Ascending aorta (tissue), 2 donors: Measurements from ENCODE around the gene CLDN19. TPM values are rescaled to one million over a fixed set of nuclear protein-coding genes. Genes with fewer than 3 reads are reported as not detected.

ENCODE experiments used
- DNase-seq, 2 donors: peaks; one replicate each; pipeline ENCODE4 v3.0.0-alpha.2; 2019; ENCODE audit warnings: low spot score in 2 of 2
- H3K27ac ChIP-seq, 2 donors: fragments of 200-600 bp; sonication (generic); one replicate each; pipeline ENCODE4 v1.5.1; 2016 to 2017; ENCODE audit warnings: mild to moderate bottlenecking in 1 of 2
- H3K27me3 ChIP-seq: fragments of 200-600 bp; sonication (generic); one replicate; pipeline ENCODE4 v1.5.1; 2017
- H3K36me3 ChIP-seq, 2 donors: fragments of 200-600 bp; sonication (generic); one replicate each; pipeline ENCODE4 v1.5.1; 2016
- H3K4me1 ChIP-seq, 2 donors: fragments of 200-600 bp; sonication (generic); one replicate each; pipeline ENCODE4 v1.5.1; 2016 to 2017; ENCODE audit warnings: mild to moderate bottlenecking in 1 of 2
- H3K4me3 ChIP-seq, 2 donors: fragments of 200-600 bp; sonication (generic); one replicate each; pipeline ENCODE4 v1.5.1; 2016 to 2017; ENCODE audit warnings: mild to moderate bottlenecking in 1 of 2
- H3K9me3 ChIP-seq, 2 donors: fragments of 200-600 bp; sonication (generic); one replicate each; pipeline ENCODE4 v1.5.1; 2016
- CTCF ChIP-seq, 3 experiments: fragments of 200-600 bp in 2 of 3; fragments of 450-650 bp in 1 of 3; sonication (generic) in 2 of 3; IDR thresholded peaks; one replicate each; pipeline ENCODE4 v1.5.1; 2016 to 2019; ENCODE audit warnings: antibody characterized with exemption in 3 of 3, mild to moderate bottlenecking in 1 of 3, moderate library complexity in 1 of 3
- intact Hi-C: fragments of 100-400 bp; cut with DNase I; formaldehyde crosslinking; loops from one replicate; pipeline ENCODE4 v1.15.1; 2023
- total RNA-seq: library from RNA; depleted of rRNA; stranded (reverse); fragments of >200 nt; gene quantifications from one replicate; pipeline ENCODE4 v1.1.0, GENCODE V29; 2016

The CLDN19 gene
- total RNA-seq, 1 donor from 2014 or later: not detected

- Histone ChIP-seq H3K36me3 (peaks cover 16 to 20% of the 10 kb centered on the region in 2 donors), H3K27me3 (no peaks in the 10 kb centered on the region), H3K9me3 (no peaks in the 10 kb centered on the region), H3K4me3 (no peak overlapping the region), H3K27ac (no peak overlapping the region), H3K4me1 (peaks cover 0 to 13% of the 10 kb centered on the region in 2 donors)
- TF ChIP-seq CTCF (IDR thresholded peaks at IDR 0.05): no peak
- no peak for DNase-seq
- intact Hi-C loops: no loop called here
Observed at GRCh38 chr1:42692461-42692860, 47.6 kb downstream of the CLDN19 start.

- no peaks in the 10 kb centered on the region for H3K9me3 ChIP-seq
- peaks cover 4 to 7% of the 10 kb centered on the region in 2 donors for H3K36me3 ChIP-seq
- H3K27ac ChIP-seq: no peak overlapping the region
- TF ChIP-seq CTCF (IDR thresholded peaks at IDR 0.05): no peak
- intact Hi-C loops: no loop called here
- peaks cover 0 to 25% of the 10 kb centered on the region in 2 donors for H3K4me1 ChIP-seq
- DNase-seq: no peak
- H3K4me3 ChIP-seq: no peak overlapping the region
- no peaks in the 10 kb centered on the region for H3K27me3 ChIP-seq
Observed at GRCh38 chr1:42691157-42691498, 48.9 kb downstream of the CLDN19 start.

- H3K4me1 ChIP-seq: peaks cover 0 to 28% of the 10 kb centered on the region in 2 donors
- no peak overlapping the region for H3K27ac ChIP-seq
- no peak for DNase-seq
- no peaks in the 10 kb centered on the region for H3K27me3 ChIP-seq
- no peak overlapping the region for H3K4me3 ChIP-seq
- H3K9me3 ChIP-seq: no peaks in the 10 kb centered on the region
- intact Hi-C loops: no loop called here
- no peak for TF ChIP-seq CTCF (IDR thresholded peaks at IDR 0.05)
- H3K36me3 ChIP-seq: peaks cover 4 to 6% of the 10 kb centered on the region in 2 donors
Observed at GRCh38 chr1:42690477-42691156, 49.4 kb downstream of the CLDN19 start.

- DNase-seq: no peak
- H3K27me3 ChIP-seq: no peaks in the 10 kb centered on the region
- H3K27ac ChIP-seq: no peak overlapping the region
- no peak overlapping the region for H3K4me3 ChIP-seq
- intact Hi-C loops: no loop called here
- TF ChIP-seq CTCF (IDR thresholded peaks at IDR 0.05): no peak
- H3K9me3 ChIP-seq: no peaks in the 10 kb centered on the region
- peaks cover 0 to 32% of the 10 kb centered on the region in 2 donors for H3K4me1 ChIP-seq
- H3K36me3 ChIP-seq: peaks cover under 1 to 6% of the 10 kb centered on the region in 2 donors
Observed at GRCh38 chr1:42689912-42690311, 50.1 kb downstream of the CLDN19 start.

GRCh38 chr1:42686418-42686817 is 53.6 kb downstream of the CLDN19 start:
- intact Hi-C loops: no loop called here
- Histone ChIP-seq H3K27ac (no peak overlapping the region), H3K27me3 (no peaks in the 10 kb centered on the region), H3K36me3 (no peaks in the 10 kb centered on the region), H3K4me1 (peaks cover 9 to 46% of the 10 kb centered on the region in 2 donors), H3K4me3 (no peak overlapping the region), H3K9me3 (no peaks in the 10 kb centered on the region)
- TF ChIP-seq CTCF (IDR thresholded peaks at IDR 0.05): no peak
- no peak for DNase-seq
